GM12878 (cell line): ENCODE measurements around the gene TMEM114. TPM values are rescaled to one million over a fixed set of nuclear protein-coding genes. Genes with fewer than 3 reads are reported as not detected.

Experiments
- ATAC-seq: fragments of 200-7000 bp; cut with Tn5 transposase; 3 replicates; pipeline ENCODE4 v1.9.1; 2020; ENCODE audit warnings: mild to moderate bottlenecking, moderate library complexity
- BruUV-seq: library from RNA; stranded (reverse); fragments of 400-500 nt; replicated peaks from 2 replicates; lab custom pipeline; 2021; lab: Mats Ljungman, UMichigan
- CTCF ChIA-PET: fragments of 300-600 bp; sonication (Branson Sonifier 250); formaldehyde crosslinking; extraction: SDS; loops from one replicate; lab custom pipeline; 2021; ENCODE audit warnings: inconsistent platforms; lab: Yijun Ruan, JAX
- POLR2A ChIA-PET: fragments of 350-600 bp; formaldehyde crosslinking; extraction: SDS; loops from one replicate; lab custom pipeline; 2021; ENCODE audit warnings: inconsistent platforms; lab: Charles Lee
- RAD21 ChIA-PET: fragments of 300-600 bp; sonication (Branson Sonifier 250); formaldehyde crosslinking; loops from one replicate; lab custom pipeline; 2023; ENCODE audit warnings: antibody characterized with exemption; ENCODE audit not compliant: unreplicated experiment; lab: Charles Lee
- SMC1A ChIA-PET: fragments of 300-600 bp; sonication (Branson Sonifier 250); formaldehyde crosslinking; loops from one replicate; lab custom pipeline; 2023; ENCODE audit not compliant: unreplicated experiment, uncharacterized antibody; lab: Charles Lee
- DNase-seq: peaks from one replicate; pipeline ENCODE4 v3.0.0-alpha.2; 2011; ENCODE audit warnings: low read depth, low spot score
- FAIRE-seq: peaks from 3 replicates; lab custom pipeline; 2011; peaks lifted over from hg19 to GRCh38; lab: Jason Lieb, UNC
- H2AFZ ChIP-seq: 2 replicates; pipeline ENCODE4 v1.6.0; 2011; ENCODE audit warnings: low read depth, low read length, control low read depth; ENCODE audit not compliant: control insufficient read depth
- H3K27ac ChIP-seq: 2 replicates; pipeline ENCODE4 v1.5.1; 2011; ENCODE audit warnings: control low read depth; ENCODE audit not compliant: control insufficient read depth, insufficient read depth
- H3K27me3 ChIP-seq, 2 experiments: replicated peaks in 1 of 2; 2 replicates each; pipeline versions ENCODE4 v1.6.0 to v1.6.1; 2011; ENCODE audit warnings: low read length in 1 of 2; ENCODE audit not compliant: control insufficient read depth in 2 of 2, insufficient read depth in 2 of 2
- H3K36me3 ChIP-seq, 2 experiments: 2 replicates each; pipeline ENCODE4 v1.5.1; 2011; ENCODE audit warnings: low read length in 1 of 2; ENCODE audit not compliant: control insufficient read depth in 2 of 2, insufficient read depth in 2 of 2
- H3K4me1 ChIP-seq: 2 replicates; pipeline ENCODE4 v1.6.1; 2011; ENCODE audit warnings: mild to moderate bottlenecking, low read length, moderate library complexity, mixed read lengths; ENCODE audit not compliant: control insufficient read depth, insufficient read depth
- H3K4me2 ChIP-seq: 2 replicates; pipeline ENCODE4 v1.6.0; 2011; ENCODE audit warnings: control low read depth; ENCODE audit not compliant: control insufficient read depth, insufficient read depth
- H3K4me3 ChIP-seq: fragments of 200-600 bp; sonication (generic); 2 replicates; pipeline ENCODE4 v1.5.1; 2016
- H3K79me2 ChIP-seq: 2 replicates; pipeline ENCODE4 v1.6.0; 2011; ENCODE audit warnings: low read length; ENCODE audit not compliant: control insufficient read depth, insufficient read depth
- H3K9ac ChIP-seq: 2 replicates; pipeline ENCODE4 v1.8.0; 2011; ENCODE audit warnings: low read length, control low read depth, mixed read lengths; ENCODE audit not compliant: control insufficient read depth, insufficient read depth
- H3K9me3 ChIP-seq: replicated peaks from 3 replicates; pipeline ENCODE4 v1.5.1; 2011; ENCODE audit warnings: mild to moderate bottlenecking, low read length; ENCODE audit not compliant: control insufficient read depth, insufficient read depth
- H4K20me1 ChIP-seq: 2 replicates; pipeline ENCODE4 v1.6.0; 2011; ENCODE audit not compliant: control insufficient read depth, insufficient read depth
- CBX5 ChIP-seq: sonication (generic); IDR thresholded peaks from 2 replicates; pipeline ENCODE4 v1.6.1; 2016; ENCODE audit warnings: low read depth, moderate library complexity, mild to moderate bottlenecking, inconsistent platforms
- CHD2 ChIP-seq: IDR thresholded peaks from 2 replicates; pipeline ENCODE4 v1.6.1; 2011; ENCODE audit warnings: low read depth, low read length, improper control_type of control experiment, borderline replicate concordance
- GATAD2B ChIP-seq: fragments of 450-650 bp; conservative IDR thresholded peaks from 2 replicates; pipeline ENCODE4 v1.6.1; 2017; ENCODE audit warnings: low read depth, mild to moderate bottlenecking, moderate library complexity
- KLF5 ChIP-seq: fragments of 450-650 bp; IDR thresholded peaks from 2 replicates; pipeline ENCODE4 v1.6.1; 2014; ENCODE audit warnings: mild to moderate bottlenecking; ENCODE audit not compliant: partially characterized antibody
- MTA3 ChIP-seq: IDR thresholded peaks from 2 replicates; pipeline ENCODE4 v1.6.1; 2012; ENCODE audit warnings: low read length, inconsistent platforms, borderline replicate concordance
- SPI1 ChIP-seq: IDR thresholded peaks from 2 replicates; pipeline ENCODE4 v1.6.1; 2011; ENCODE audit warnings: low read depth, mild to moderate bottlenecking, low read length, moderate library complexity, borderline replicate concordance; ENCODE audit not compliant: insufficient read depth
- STAT1 ChIP-seq: fragments of 450-650 bp; conservative IDR thresholded peaks from 2 replicates; pipeline ENCODE4 v1.6.1; 2014; ENCODE audit warnings: antibody characterized with exemption, mild to moderate bottlenecking
- ZNF207 ChIP-seq: fragments of 450-650 bp; IDR thresholded peaks from 2 replicates; pipeline ENCODE4 v1.6.1; 2014; ENCODE audit warnings: antibody characterized with exemption, mild to moderate bottlenecking, borderline replicate concordance
- ZNF217 ChIP-seq: fragments of 450-650 bp; IDR thresholded peaks from 2 replicates; pipeline ENCODE4 v1.6.1; 2017; ENCODE audit warnings: antibody characterized with exemption, mild to moderate bottlenecking
- ZNF622 ChIP-seq: fragments of 450-650 bp; IDR thresholded peaks from 2 replicates; pipeline ENCODE4 v1.6.1; 2017; ENCODE audit warnings: mild to moderate bottlenecking, inconsistent platforms
- ZSCAN29 ChIP-seq: fragments of 450-650 bp; IDR thresholded peaks from 2 replicates; pipeline ENCODE4 v1.6.1; 2017; ENCODE audit warnings: mild to moderate bottlenecking, moderate library complexity
- WGBS: methylation state at CpG from one replicate; pipeline ENCODE4 v1.1.6; 2016; ENCODE audit warnings: low lambda C conversion rate; ENCODE audit not compliant: insufficient replicate concordance, insufficient coverage; ENCODE audit errors: missing lambda C conversion rate; 5-methylcytosine and 5-hydroxymethylcytosine counted together
- in situ Hi-C: fragments of 300-500 bp; cut with MboI; formaldehyde crosslinking; loops from 9 replicates; pipeline ENCODE4 v1.14.3; 2018; ENCODE audit warnings: mixed read lengths
- intact Hi-C: fragments of 100-400 bp; cut with micrococcal nuclease; formaldehyde crosslinking; loops from one replicate; pipeline ENCODE4 v1.14.2; 2022; ENCODE audit not compliant: unreplicated experiment
- polyA plus RNA-seq, 11 experiments: library from polyadenylated mRNA; depleted of rRNA in 4 of 11; unstranded in 6 of 11; stranded (reverse) in 5 of 11; fragments of >200 nt; fragmentation: Nextera tagmentation in 4 of 11; fragmentation: Illumina TruSeq in 1 of 11; extraction: Ambion mirVana in 4 of 11; extraction: Trizol in 1 of 11; gene quantifications; 1 replicate in 1 of 11; 2 replicates in 10 of 11; pipeline versions ENCODE4 v1.2.1 to v1.2.3, GENCODE V29; 2011 to 2016; ENCODE audit warnings: inconsistent platforms in 2 of 11, missing spikeins in 2 of 11, low read depth in 1 of 11
- total RNA-seq, 4 experiments: library from RNA; depleted of rRNA in 3 of 4; stranded (reverse); fragments of >200 nt in 3 of 4; fragmentation: Illumina TruSeq in 1 of 4; extraction: Trizol in 1 of 4; gene quantifications; 2 replicates each; pipeline versions ENCODE4 v1.2.1 to v1.2.3, GENCODE V29; 2013 to 2021
- TF ChIP-seq, protein P1 (sequence below): IDR thresholded peaks from 2 replicates; pipeline ENCODE4 v1.6.1; 2012; ENCODE audit warnings: low read depth, low read length, improper control_type of control experiment

Gene TMEM114
- total and polyA plus RNA-seq, 10 of the 15 experiments (the other 5 are each of a cell fraction or from before 2014, with no cell fraction given) = not detected

DNA sequence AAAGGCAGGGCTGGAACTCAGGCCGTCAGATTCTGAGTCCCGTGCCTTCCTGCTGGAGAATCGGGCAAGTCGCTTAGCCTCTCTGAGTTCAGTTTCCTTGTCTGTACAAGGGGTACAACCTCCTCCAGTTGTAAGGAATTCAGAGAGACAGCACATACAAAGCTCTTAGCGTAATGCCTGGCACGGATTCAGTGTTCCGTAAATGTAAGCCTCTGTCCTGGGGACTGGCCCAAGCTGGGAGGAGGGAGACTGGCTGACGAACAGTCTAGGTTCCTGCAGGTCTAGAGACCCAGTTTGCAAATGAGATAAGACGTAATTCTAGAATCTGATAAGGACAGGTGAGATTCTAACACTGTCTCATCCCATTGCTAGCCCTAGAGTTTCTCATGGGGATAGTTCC is 41.1 kb upstream of the TMEM114 start:
- no peak overlapping the region for H3K27ac ChIP-seq
- WGBS = 95% methylated on average over 9 of the region's 9 CpGs
- no peak for ATAC-seq
- H3K4me2 ChIP-seq = no peak overlapping the region
- no peak overlapping the region for H3K9ac ChIP-seq
- H2AFZ ChIP-seq = no peak overlapping the region
- H3K79me2 ChIP-seq = no peaks in the 10 kb centered on the region
- no peak for TF ChIP-seq ZNF207
- no peak for TF ChIP-seq ZNF217
- TF ChIP-seq, protein P1, sequence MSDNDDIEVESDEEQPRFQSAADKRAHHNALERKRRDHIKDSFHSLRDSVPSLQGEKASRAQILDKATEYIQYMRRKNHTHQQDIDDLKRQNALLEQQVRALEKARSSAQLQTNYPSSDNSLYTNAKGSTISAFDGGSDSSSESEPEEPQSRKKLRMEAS = no peak
- TF ChIP-seq ZSCAN29 = no peak
- TF ChIP-seq CHD2 = no peak
- TF ChIP-seq GATAD2B = no peak
- no peak for TF ChIP-seq ZNF622
- TF ChIP-seq KLF5 = no peak
- TF ChIP-seq STAT1 = no peak
- no peak for TF ChIP-seq SPI1
- TF ChIP-seq MTA3 = no peak
- TF ChIP-seq CBX5 = no peak
- ChIA-PET POLR2A (no interaction called here), CTCF (no interaction called here), SMC1A (no interaction called here), RAD21 (no interaction called here)
- no peak for DNase-seq
- in situ Hi-C loops (no loop called here), intact Hi-C loops (no loop called here)
- no peaks in the 10 kb centered on the region for H3K4me1 ChIP-seq
- peaks cover 12 to 22% of the 10 kb centered on the region in 2 experiments for H3K36me3 ChIP-seq
- no peaks in the 10 kb centered on the region for H4K20me1 ChIP-seq
- H3K4me3 ChIP-seq = no peak overlapping the region
- FAIRE-seq = no peak
- H3K27me3 ChIP-seq = no peaks in the 10 kb centered on the region
- no peaks in the 10 kb centered on the region for H3K9me3 ChIP-seq
- BruUV-seq = no TSS peak
